IMR-90 (cell line): ENCODE data around the gene GPC6.

Experiments used
- BHLHE40 ChIP-seq: fragments of 150-350 bp; IDR thresholded peaks from 2 replicates; pipeline ENCODE4 v1.6.1; 2016; ENCODE audit warnings: mild to moderate bottlenecking, low read depth, low read length
- MXI1 ChIP-seq: IDR thresholded peaks from 2 replicates; pipeline ENCODE4 v1.6.1; 2012; ENCODE audit warnings: low read depth, mild to moderate bottlenecking, low read length, moderate library complexity, borderline replicate concordance
- POLR2A ChIP-seq: IDR thresholded peaks from 2 replicates; pipeline ENCODE4 v1.6.1; 2012; ENCODE audit warnings: mild to moderate bottlenecking, low read depth, low read length
- RAD21 ChIP-seq: IDR thresholded peaks from 2 replicates; pipeline ENCODE4 v1.6.1; 2012; ENCODE audit warnings: low read length, improper control_type of control experiment
- RFX5 ChIP-seq: IDR thresholded peaks from 2 replicates; pipeline ENCODE4 v1.8.0; 2012; ENCODE audit warnings: low read depth, mild to moderate bottlenecking, low read length, moderate library complexity
- TF ChIP-seq, protein P1 (sequence below): conservative IDR thresholded peaks from 2 replicates; pipeline ENCODE4 v1.5.1; 2012; ENCODE audit warnings: mild to moderate bottlenecking, low read depth, low read length, improper control_type of control experiment

DNA sequence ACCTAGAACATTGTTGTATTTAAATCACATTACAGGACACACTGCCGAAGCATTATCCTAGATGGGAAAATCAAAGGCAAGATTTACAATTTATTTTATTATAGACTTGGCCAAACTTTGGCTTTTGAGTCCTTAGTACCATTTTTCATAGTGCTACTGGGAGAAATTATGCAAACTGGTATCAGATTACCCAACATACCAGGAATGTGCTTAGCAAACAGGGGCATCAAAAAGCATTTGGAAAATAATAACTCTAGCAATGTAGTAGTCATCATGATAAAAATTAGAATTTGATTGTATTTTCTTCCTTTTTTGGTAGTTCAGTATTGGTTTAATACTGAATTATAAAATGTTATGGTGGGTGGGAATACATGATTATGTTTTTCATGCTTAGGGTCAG lies 34.0 kb downstream of the GPC6 start:
- TF ChIP-seq, protein P1, sequence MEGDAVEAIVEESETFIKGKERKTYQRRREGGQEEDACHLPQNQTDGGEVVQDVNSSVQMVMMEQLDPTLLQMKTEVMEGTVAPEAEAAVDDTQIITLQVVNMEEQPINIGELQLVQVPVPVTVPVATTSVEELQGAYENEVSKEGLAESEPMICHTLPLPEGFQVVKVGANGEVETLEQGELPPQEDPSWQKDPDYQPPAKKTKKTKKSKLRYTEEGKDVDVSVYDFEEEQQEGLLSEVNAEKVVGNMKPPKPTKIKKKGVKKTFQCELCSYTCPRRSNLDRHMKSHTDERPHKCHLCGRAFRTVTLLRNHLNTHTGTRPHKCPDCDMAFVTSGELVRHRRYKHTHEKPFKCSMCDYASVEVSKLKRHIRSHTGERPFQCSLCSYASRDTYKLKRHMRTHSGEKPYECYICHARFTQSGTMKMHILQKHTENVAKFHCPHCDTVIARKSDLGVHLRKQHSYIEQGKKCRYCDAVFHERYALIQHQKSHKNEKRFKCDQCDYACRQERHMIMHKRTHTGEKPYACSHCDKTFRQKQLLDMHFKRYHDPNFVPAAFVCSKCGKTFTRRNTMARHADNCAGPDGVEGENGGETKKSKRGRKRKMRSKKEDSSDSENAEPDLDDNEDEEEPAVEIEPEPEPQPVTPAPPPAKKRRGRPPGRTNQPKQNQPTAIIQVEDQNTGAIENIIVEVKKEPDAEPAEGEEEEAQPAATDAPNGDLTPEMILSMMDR, result no peak
- TF ChIP-seq BHLHE40 (no peak), RAD21 (no peak), POLR2A (no peak), RFX5 (no peak), MXI1 (no peak)
